HG02884 (cell line): ENCODE results near the gene SPTBN1.
"Not testable (repeated sequence)": the region's sequence is repeated elsewhere in the genome, so short reads cannot be mapped to it uniquely, and the experiment has no call there.

ENCODE experiments used
- ATAC-seq: cut with Tn5 transposase; IDR thresholded peaks from one replicate; pipeline ENCODE4 v1.9.1; 2021; ENCODE audit warnings: mild to moderate bottlenecking, moderate library complexity; ENCODE audit not compliant: unreplicated experiment

SPTBN1 gene

DNA sequence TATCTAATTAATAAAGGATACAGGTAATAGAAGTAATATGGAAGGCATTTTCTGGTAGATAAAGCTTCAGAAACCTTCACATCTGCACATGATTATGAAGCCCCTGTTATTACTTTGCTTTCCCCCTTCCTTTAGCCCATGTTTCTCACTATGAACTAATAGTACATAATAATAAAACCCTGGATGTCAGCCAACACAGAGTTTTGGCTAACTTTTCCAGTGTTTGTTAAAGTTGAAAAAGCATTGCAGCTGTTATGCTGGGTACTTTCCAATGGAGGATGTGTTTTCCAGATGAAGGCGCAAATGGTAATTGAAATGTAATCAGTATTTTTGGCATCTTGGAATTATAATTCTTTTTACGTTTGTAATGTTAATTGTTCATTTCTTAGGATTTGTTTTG is 43.5 kb downstream of the SPTBN1 start:
- ATAC-seq = no peak

DNA sequence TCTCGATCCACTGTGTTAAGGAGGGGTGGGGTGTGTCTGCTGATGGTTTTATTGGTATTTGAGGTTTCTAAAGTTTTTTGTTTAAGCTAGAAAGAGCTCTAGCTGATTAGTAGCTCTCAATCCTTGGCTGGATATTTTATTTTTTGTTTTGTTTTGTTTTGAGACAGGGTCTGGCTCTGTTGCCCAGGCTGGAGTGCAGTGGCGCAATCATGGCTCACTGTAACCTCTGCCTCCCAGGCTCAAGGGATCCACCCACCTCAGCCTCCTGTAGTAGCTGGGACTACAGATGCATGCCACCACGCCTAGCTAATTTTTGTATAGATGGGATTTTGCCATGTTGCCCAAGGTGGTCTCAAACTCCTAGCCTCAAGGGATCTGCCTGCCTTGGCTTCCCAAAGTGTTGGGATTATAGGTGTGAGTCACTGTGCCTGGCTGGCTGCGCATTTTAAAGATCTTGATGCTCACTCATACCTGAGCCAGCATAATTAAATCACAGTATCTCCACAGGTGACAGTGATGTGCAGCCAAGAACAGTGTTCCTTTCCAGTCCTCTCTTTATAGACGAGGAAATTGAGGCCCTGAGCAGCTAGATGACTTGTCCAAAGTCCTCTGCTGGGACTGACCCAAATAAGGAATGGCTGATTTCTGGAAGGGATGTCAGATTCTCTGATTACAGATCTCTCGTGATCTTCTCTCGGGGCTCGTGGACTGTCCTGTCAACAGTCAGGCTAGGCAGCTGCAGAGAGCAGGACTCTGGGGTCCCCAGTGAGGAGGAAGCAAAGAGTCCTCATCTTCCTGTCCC is 44.5 kb downstream of the SPTBN1 start:
- ATAC-seq = no peak

DNA sequence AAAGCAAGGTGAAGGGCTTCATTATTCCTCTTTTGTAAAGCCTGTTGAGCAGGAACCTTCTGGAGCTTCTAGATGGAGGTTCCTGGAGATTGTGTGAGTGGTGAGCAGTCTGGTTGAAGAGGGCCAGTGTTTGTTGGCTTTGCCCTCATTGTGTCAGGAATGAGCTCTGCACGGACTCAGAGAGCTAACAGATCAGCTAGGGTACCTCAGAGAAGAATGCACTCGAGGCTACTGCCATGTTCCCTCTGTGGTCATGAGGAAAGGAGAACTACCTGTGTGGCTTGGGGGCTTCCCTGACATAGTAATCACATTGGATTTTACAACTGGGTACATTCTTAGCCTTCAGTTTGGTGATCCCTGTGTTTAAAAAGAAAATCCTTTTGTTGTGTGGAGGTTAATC is 46.6 kb downstream of the SPTBN1 start:
- ATAC-seq = no peak

- ATAC-seq = peak; percentile 55
These were observed 47.1 kb downstream of the SPTBN1 start for GRCh38 chr2:54503192-54503591.

GRCh38 chr2:54503828-54504227 is 47.7 kb downstream of the SPTBN1 start:
- ATAC-seq = no peak

DNA sequence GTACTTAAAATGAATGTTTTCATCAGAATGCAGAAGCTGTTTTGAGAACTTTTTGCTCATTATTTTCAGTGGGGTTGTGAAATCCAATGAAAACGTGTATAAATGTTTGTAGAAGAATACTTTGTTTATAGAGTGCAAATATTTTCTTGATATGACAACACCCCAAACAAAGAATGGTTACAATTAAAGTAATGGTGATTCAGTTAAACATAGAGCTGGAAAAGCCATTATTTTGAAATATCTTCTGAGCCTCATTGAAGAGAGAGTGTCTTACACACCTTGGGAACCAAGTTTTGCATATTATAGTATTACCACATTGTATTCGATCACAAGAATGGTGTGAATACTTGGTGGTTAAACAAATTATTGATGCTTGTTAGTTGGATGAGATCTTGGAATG is 48.7 kb downstream of the SPTBN1 start:
- no peak for ATAC-seq

- no peak for ATAC-seq
These were observed 52.4 kb downstream of the SPTBN1 start for GRCh38 chr2:54508541-54508940.

GRCh38 chr2:54509043-54509442 is 52.9 kb downstream of the SPTBN1 start:
- ATAC-seq = not testable (repeated sequence)

GRCh38 chr2:54510916-54511315 is 54.8 kb downstream of the SPTBN1 start:
- ATAC-seq = no peak

DNA sequence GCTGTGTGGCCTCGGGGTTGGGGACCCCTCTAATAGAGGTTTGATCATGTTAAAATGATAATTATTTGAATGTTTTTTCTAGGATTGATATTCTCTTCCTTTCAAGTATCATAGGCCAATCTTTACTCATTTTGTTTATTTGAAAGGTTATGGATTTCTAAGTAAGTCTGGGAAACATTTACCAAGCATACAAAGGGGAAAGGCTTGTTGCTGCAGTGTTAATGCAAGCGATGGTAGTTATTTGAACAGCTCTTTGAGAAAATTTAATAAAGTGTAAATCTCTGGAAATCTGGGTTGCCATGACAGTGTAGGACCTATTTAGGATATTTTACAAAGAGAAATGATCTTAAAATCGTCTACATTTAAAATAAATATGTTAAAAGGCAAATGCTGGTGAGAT is 56.1 kb downstream of the SPTBN1 start:
- ATAC-seq = no peak

- no peak for ATAC-seq
These were observed 56.7 kb downstream of the SPTBN1 start for GRCh38 chr2:54512663-54513362.

- no peak for ATAC-seq
These were observed 57.2 kb downstream of the SPTBN1 start for GRCh38 chr2:54513363-54513715.

DNA sequence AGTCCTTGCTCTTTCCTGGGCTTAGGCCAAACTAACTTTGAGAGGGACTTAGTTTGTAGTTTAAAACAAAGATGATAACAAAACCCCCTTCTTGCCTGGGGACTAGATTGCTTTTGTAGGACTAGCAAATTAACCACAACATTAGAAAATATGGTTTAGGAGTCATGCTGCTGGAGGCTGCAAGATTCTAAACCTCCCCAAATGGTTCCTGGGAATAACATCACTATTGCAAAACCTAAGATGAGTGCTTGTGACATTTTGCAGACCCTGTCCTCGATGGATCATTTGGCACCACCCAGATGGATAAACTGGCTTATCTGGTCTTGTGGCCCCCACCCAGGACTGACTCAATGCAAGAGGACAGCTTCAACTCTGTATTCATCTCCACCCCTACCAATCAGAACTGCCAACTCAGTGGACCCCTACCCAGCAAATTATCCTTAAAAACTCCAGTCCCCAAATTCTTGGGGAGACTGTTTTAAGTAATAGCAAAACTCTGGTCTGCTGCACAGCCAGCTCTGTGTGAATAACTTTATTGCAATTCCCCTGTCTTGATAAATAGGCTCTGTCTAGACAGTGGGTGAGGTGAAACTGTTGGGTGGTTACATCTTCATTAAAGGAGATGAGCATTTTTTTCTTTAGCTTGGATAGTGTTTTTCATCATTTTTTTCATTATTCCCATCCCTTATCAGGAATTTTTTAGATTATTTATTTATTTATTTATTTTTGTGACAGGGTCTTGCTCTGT is 58.9 kb downstream of the SPTBN1 start:
- no peak for ATAC-seq

- ATAC-seq = no peak
These were observed 60.7 kb downstream of the SPTBN1 start for GRCh38 chr2:54516842-54517241.

- not testable (repeated sequence) for ATAC-seq
These were observed 61.9 kb downstream of the SPTBN1 start for GRCh38 chr2:54518016-54518415.

DNA sequence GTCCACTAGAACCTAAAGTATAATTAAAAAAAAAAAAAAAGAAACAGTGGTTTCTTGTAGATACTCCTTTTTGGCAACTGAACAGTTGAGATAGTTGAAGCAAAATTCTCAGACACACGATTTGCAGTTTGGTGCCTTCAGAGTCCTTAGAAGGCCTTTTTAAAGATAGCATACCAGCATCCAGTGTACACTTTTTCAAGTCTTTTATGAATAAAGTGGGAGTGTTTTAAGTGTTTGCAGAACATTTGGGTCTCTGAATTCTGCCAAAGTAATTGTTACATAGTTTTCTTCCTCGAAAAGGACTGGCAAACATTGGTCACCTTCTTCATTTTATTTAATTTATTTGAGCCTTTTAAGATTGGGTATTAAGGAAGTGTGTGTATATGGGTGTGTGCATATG is 62.3 kb downstream of the SPTBN1 start:
- ATAC-seq = no peak

DNA sequence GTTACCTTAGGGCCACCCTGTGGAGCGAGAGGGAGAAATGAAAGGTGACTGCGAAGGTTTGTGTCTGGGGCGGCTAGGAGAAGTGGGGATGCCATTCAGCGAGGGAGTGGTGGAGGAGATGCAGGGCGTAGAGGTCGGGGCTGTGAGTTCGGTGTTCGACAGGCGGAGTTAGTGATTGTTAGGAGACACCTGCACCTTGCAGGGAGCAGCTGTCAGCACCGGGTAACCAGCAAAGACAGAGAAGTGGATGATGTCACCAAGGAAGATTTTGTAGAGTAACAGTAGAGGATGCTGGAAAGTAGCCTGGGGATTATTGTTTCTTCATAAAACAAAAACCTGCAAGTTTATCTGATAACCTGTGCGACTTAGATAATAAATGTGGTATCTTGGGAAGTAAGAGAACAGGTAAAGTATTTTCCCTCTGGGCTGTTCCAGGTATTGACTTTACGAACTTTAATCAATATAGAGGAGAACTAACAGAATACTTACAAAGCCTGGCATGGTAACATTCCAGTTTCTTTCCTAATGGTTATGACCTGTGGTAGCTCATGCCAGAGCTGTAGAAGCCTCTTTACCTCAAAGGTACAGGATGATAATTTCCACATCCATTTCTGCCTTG is 63.8 kb downstream of the SPTBN1 start:
- ATAC-seq = no peak

DNA sequence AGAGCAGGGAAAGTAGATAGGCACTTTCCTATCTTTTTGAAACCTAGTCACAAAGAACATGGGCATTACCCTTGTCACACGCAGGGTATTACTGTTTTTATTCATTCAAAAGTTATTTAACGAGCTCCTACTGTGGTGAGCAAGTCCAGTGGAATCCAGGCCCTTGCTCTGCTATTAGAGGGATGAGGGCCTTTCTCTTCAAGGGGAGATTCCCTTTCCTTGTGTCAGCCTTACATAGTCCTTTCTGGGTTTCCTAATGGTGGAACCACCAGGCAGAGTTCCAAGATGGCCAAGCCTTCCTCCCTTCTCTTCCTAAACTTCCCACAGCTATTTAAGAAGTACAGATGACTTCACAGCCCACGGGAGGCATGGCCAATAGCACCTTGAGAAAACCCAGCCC is 64.6 kb downstream of the SPTBN1 start:
- ATAC-seq = no peak

DNA sequence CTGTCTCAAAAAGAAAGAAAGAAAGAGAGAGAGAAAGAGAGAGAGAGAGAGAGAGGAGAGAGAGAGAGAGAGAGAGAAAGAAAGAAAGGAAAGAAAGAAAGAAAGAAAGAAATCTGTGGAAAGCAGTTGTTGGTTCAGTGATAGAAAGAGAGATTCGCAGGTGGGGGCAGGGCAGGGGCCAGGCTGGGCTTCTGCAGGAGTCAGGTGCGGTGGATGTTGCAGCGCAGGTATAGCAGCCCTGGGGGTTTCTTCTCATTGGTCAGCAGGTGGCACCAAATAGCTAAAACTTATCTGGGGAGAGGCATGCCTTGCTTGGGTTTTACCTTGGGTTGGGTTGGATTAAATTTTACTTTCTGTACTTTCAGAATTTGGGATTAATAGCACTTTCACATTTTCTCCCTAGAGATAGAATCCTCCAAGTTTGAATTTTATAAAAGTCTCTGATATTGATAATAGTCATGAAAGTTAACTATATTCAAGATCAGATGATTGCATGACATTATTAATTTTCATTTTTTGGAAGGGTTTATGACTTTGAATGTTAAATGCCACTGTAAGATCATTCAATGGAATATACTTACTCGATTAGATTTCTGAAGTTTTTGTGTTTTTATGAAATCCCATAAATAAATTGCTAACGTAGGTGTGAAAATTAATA is 66.6 kb downstream of the SPTBN1 start:
- ATAC-seq = peak; percentile 84

DNA sequence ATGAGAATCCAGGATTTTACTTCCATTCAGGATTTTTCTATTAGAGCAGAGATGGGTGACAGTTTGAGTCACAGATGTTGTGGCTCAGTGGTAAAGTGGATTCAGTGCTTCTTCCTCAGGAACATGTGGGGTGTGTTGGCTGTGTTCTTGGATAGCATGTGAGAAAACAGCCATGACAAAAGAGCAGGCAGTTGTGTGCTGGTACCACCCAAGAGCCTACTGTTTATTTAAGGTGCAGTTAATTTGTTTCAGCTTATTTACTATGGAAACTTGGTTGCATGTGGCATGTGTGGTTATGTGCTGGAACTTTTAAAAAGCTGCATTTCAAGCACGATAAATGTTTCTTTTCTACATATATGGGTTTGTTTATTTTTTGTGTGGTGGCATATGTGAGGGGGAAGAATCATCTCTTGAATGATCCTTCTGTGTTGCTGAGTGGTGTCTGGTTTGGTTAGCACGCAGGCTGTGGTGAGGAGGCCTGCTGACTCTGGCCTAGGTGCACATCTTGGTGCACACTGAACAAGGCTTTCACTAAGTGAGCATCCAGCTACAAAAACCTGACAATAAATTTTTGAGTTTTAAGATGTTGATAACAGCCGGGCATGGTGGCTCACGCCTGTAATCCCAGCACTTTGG is 67.3 kb downstream of the SPTBN1 start:
- no peak for ATAC-seq
